SIG-M5 treated with dmso at 0.1 percent for 504 hours (cell line): ENCODE results near the gene PKIB.
"Not testable (repeated sequence)": the region's sequence is repeated elsewhere in the genome, so short reads cannot be mapped to it uniquely, and the experiment has no call there.

Experiments
- DNase-seq: peaks from one replicate; lab custom pipeline; 2025; ENCODE audit not compliant: unreplicated experiment; lab: John Stamatoyannopoulos, UW

The PKIB gene

DNA sequence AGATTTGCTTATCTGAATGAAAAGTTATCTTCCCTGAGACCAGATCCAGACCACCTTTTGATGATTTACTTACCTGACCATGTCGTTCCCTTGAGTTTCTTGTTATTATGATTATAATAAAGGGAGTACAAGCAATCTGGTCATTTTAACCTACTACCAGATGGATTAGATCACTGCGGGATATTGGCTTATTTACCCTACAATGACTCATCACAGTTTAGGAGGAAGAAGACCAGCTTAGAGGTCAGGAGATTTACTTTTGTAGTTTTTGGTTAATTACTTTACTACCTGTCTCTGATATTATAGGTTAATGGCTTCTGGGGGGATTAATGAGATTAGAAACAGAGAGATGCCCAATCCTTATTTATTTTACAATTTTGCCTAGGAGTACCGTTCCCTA is 10.7 kb downstream of the PKIB start:
- DNase-seq = no peak

DNA sequence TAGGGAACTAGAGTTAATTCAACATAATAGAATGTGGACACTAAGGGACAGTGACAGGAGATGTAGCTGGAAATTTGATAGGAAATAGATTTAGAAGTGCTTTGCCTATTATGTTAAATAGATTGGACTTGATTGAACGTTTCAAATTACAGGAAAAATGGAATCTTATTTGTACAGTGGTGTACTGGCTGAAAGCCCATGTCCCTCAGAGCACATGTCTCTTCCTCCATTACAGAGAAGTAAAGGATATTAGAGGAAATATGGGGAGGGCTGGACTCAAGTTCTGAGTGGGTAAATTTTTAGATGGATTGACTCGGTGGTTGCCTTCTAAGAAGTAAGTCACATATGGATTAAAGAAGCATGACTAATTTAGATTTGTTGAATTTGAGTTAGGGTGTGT is 11.4 kb downstream of the PKIB start:
- no peak for DNase-seq

DNA sequence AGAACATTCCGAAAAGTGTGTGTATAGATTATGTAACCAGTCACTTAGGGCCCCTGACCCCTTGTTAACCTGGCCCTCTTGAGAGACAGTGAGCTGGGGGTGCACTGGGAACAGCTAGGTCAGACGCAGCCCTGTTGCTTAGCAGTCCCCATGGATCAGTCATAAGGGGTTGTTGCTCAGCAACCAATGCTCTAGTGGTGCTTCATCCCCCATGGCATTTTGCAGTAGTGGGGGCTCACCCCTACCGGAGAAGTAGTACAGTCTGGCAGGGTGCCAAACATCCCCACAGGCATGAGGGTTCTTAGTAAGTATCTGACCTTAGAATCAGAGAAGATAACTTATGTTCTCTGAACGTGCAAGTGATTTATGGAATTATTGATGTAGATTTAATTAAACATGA is 12.3 kb downstream of the PKIB start:
- DNase-seq = no peak

DNA sequence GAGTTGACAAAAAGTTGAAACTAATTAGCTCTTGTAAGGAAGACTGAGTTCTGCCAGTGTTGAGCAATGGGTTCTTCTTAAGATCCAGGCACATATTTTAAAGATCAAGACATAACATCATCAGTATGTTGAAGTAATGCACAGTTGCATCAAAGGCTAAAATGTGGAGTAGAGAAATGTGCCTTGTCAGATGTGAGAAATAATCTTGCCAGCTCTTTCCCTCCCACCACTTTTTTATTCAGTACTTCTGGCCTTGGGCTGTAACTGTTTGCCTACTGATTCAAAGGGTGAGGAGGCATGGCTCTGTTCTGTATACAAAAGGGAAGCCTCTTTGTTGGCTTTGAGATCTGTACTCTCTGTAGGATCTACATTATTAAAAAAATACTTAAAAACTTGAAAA is 13.1 kb downstream of the PKIB start:
- no peak for DNase-seq

DNA sequence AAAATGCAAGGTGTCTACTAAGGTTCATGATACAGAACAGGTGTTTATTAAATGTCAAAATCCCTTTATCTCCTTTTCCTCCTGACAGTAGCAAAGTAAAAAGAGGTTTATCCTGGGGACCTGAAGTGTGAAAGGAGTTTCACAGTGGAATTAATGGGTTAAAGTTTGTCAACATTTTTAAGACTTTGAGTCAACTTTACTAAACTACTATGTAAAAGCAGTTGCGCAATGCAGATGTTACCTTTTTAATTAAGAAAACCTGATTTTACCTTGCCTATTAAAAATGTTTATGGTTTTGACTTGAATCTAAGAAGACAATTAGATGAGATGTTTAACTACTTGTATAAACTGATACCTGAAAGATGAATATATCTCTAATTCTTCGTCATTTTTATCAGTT is 14.6 kb downstream of the PKIB start:
- DNase-seq = no peak

DNA sequence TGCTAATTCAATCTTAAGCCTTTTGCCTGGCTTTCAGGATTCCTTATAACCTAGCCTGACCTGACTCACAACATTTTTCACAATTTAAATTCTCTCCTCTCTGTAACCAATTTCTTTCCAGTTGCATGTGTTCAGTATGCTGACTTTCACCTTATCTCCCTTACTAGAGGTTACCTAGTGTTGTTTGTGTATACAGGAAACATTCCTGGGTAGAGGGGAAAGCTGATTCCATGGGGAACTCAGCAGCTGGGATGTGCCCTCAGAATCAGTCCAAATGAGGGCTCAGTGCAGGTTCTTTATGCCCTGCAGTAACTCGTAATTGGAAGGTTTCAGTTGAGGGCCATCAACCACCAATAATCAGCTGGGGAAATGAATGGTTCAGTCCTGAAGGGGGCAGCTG is 18.5 kb downstream of the PKIB start:
- DNase-seq = no peak

DNA sequence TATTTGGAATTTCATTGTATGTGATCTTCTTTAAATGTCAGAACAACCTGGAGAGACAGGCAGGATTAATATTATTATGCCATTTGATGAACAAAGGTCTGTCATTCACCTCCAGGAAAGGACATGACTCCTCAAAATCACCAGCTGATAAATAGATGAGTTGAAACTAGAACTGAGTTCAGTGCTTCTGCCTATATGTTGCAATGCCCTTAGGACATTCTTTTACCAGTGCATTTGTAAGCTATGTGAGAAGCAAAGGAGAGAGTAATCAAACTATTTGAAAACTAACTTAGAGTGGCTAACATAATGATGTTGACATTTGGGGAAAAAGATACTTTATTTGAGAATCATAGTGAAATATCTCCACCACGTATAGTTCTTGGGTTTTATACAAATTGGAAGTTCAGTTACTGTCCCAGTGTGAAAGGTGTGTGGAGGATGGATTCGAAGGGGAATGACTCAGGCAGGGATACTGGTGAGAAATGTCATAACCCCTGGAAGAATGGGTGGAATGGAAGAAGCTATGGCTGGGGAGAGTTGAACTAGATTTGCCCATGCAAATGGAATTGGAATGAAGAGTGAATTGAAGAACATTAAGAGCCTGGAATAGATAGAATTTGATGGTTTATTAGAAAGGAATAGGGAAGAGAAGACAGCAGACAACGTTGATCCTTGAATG is 21.5 kb downstream of the PKIB start:
- no peak for DNase-seq

DNA sequence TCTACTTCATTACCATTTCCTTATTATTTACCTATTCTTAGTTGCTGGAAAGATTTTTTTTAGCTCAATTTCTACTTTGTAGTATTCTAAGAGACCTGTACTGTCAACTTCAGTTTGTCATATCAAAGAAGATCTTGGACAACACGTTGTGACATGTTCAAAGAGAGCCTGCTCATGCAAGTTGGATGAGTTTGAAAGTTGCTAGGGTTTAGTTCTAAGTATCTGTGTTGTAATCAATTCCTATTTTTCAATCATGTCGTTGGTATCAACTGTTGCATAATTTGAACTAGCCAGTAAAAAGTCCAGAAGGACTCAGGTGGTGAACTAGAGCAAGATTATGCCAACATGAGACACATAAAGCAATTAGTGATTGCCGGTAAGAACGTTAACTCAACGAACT is 30.2 kb downstream of the PKIB start:
- no peak for DNase-seq

DNA sequence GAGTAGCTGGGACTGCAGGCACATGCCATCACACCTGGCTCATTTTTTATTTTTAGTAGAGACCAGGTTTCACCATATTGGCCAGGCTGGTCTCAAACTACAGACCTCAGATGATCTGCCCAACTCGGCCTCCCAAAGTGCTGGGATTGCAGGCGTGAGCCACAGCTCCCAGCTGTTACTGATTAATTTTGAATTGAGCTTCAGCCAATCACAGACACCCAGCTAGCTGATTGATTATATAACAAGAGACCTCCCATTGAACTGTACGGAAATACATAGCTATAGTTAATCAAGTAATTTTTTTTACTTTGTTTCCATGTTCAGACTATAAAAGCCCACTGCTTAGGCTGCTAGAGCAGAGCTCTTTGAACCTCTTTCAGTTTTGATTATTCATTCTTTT is 31.6 kb downstream of the PKIB start:
- DNase-seq = no peak

DNA sequence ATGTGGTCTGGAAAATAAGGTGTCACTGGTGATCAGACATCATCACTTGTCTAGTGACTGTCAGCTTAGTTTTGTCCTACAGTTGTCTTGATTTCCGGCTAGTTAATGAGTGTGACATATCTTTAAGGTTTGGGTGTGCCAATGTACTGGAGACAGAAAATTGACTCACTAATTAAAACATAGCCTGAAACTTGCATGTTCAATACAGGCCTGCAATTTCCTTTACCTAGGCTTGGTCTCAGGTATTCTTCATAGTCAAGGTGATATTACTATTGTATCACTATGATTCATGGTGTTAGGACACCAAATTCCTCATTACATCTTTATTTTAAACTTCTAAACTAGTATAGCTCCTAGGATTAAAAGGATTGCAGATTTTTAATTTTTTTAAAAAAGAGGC is 32.4 kb downstream of the PKIB start:
- not testable (repeated sequence) for DNase-seq

DNA sequence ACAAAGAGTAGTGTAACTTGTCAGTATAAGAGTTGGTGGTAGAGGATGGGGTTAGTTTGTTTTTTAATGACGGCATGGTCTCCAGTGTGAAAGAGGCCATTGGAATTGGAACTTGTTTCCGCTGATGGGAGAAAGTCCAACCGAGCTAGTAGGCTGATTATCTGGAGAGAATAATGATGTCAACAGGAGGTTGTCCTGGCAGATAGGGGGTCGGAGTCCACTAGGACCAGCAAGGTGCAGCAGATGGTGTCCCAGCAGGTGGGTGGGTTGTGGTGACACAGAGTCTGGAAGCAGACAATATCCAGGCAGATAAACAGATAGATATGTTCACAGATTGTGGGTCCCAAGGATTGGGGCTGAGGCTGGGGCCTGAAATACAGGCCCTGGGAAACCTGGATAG is 35.1 kb downstream of the PKIB start:
- DNase-seq = no peak

DNA sequence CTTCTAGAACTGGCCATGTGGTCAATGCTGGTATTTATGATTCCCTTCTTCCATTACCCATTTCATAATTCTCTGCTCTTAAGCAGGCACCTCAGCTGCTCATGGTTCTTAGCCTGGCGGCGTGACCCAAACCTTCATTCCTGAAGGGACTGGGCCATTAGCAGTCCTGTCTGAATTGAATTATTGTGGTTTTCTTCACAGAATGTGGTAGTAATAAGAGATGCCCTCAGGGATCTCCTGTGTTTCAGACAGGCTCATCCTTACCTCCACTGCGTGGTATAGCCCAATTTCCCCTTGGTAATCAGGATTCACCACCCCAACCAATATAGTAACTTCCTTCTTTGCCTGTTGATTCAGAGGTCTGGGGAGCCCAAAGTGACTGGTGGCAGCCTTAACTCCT is 37.6 kb downstream of the PKIB start:
- no peak for DNase-seq

DNA sequence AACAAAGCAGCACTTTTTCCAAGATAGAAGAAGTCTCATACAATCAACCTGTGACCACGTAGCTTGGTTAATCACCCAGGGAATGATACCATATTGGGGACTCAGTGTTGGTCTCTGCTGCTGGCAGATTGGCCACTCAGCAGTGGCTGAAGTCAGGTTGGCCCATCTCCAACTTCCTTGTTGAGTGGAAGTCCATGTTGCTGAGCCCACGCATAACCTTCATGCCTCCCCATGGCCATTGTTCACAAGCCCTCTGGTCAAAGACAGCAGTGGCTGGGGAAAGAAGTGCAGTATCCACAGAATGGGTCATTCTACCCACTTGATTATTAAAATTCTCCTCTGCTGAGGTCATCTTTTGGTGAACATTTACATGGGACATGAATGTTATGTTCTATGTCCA is 38.5 kb downstream of the PKIB start:
- no peak for DNase-seq

DNA sequence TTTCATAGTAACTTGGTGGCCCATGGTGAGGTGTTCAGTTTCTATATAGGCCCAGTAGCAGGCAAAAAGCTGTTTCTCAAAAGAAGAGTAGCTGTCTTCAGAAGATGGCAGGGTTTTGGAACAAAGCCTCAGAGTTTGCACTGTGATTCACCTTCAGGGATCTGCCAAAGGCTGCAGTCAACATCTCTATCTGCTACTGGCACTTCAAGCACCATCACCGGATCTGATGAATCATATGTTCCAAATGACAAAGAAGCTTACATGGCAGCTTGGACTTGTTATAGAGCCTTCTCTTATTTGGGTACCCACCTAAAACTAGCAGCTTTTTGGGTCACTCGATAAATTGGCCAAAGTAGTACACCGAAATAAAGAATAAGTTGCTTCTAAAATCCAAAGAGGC is 39.5 kb downstream of the PKIB start:
- no peak for DNase-seq

DNA sequence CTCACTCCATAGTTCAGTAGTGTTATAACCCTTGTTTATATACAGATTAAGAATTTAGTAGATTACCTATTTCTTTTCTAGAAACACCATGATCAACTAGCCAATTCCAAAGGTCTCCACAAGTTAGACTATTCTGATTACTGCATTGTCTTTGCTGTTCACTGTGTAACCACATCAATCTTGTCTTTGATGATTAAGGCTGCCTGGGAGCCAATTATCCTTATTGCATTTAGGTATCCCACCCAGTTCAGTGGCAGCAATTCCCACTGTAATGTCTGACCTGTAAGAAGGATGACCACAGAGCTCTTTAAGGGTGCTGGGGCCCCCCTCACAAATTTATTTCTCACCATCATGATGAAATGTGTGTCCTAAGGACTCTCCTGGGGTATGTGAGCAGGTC is 40.2 kb downstream of the PKIB start:
- no peak for DNase-seq

DNA sequence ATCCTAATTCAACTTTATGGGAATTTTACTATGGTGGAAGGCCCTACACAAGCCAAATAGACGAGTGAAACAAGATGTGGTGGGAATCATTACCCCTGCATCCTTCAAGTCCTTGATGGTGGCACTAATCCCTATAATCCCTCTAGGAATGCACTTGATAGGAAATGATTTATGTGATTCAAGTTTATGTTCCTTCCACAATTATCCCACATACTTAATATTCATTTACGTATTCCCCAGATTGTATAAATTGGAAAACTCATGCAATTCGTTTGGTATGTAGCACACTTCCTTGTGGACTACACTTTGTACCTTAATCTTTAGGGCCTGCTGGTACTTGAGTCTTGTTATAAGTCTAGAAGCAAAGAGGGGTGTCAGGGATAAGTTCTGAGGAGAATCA is 40.8 kb downstream of the PKIB start:
- no peak for DNase-seq

DNA sequence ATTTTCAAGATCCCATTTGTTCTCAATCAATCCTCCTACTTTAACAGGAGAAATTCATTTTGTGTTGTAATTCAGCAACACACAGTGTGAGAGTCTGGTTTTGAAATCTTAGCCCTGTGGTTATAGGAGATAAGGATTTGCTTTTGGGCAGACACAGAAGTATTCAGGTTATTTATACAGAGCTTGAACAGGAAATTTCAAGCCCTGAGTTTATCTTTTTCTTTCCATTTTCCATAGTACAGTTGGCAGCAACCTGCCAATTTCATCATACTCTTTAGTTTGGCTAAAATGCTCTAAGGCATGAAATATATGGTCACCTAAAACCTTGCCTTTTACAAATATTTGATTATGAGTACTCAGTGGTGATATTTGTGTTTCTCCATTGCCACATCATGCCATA is 41.4 kb downstream of the PKIB start:
- DNase-seq = no peak

DNA sequence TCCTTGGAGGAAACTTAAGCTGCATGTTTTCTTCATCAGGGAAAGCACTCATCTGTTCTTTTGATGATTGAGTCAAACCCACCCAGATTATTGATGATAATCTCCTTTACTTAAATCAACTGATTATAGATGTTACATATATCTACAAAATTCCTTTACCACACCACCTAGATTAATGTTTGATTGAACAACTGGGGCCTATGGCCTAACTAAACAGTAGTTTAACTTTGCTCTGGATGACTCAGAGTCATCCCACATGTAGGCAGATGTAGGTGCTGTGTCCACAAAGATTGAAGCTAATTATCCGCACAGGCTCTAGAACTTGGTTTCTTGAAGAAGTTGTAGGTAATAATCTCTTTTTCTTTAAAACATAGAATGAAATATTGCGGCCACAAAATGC is 42.2 kb downstream of the PKIB start:
- DNase-seq = no peak

DNA sequence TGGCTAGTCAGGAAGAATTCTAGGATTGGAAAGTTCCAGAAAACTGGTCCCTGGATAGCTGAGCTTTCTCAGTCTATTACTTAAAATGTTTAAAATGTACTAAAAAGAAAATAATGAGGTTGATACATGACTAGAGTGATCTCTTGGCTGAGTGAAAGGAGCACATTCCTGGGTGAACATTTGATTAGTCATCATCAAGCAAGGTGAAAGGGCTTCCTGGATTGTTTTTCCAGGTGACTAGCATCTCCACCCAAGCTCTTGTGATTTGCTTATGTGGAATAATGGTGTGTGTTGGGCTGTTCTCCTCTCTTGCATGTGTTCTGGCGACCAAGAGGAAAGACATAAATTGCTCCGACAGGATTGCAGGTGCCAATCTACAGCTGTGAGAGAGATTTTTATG is 42.9 kb downstream of the PKIB start:
- DNase-seq = no peak

DNA sequence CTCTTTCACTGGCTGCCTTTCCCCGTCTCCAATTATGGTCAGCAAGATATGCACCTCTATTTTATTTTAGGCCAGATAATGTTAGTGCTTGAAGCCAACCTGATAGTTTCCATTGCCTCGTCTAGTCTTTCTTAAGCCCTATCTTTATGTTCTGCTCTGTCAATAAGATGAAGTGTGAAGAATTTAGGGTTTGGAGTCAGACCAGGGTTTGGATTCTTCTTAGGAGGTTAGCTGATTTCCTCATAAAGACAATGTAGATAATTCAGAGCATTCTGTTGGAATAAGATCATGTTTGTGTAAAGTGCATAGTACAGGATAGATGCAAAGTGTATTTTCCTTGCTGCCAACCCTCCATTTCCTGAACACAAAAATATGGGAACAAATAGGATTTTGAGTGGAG is 43.8 kb downstream of the PKIB start:
- DNase-seq = no peak

DNA sequence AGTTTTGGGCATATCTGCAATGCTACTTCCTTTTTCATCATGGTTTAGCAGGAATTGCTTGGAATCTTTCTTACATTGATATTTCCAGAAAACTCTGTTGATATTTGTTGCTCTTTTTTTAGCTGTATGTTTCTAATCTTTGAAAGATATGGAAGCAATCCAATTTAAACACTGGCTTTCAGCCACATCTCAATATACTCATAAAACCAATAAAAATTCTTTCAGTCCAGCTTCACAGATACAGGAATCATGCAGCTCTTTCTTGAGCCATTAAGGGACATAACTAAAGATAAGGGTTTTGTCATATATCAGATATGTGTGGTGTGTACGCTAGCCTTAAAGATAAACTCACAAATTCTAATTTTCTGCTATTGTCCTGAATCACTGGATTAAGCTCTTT is 47.4 kb downstream of the PKIB start:
- no peak for DNase-seq

DNA sequence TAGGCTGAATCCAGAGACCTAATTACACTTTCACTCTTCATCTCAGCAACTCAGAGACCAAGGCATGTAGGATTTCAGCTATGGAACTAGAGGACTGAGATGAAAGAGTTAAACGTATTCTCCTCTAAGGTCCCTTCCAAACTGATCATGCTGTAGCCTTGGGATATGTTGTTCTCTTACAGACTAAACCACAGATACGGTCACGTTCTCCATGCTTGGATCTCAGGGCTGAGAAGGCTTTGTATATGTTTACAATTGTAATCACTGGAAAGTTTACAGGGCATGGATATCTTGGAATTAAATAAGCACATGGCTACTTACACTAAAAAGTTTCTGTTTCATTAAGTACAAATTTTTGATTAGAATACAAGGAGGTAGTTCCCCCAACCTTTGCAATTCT is 50.1 kb downstream of the PKIB start:
- DNase-seq = no peak

DNA sequence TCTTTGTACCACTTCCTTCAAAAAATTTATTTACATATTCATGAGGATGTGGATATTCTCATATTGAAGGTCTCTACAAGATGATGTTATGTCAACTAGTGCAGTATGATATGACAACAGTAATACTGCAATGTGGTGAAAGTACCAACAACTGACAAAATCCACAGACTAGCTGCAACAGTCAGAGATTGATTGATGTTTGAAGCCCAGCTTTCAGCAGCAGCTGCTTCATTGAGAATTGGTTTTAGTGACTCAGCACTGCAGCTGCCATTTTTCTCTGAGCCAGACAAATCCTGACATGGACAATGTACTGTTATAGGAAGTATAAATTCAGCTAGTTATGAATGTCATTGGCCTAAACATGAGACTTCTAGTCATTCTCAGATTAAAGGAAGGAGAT is 53.8 kb downstream of the PKIB start:
- DNase-seq = no peak

DNA sequence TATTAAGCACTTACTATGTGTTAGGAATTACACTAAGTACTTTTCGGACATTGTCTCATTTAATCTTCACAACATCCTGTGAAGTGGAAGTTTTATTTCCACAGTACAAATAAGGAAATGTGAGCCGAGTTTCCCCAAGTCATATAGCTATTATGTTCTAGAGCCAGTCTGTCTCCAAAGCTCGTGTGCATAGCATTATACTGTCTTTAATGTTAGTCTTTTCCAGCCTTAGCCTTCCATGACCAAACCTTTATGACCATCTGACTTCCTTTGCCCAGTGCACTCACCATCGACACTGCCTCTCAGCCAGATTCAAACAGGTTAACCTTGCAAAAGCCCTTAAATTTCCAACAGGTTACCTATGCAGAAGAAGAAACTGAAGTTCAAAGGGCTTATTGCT is 55.7 kb downstream of the PKIB start:
- no peak for DNase-seq
